HepG2 (cell line): Measurements from ENCODE around the gene CPA5. TPM values are rescaled to one million over a fixed set of nuclear protein-coding genes. Genes with fewer than 3 reads are reported as not detected.

Experiments used
- ATAC-seq: fragments of 200-7000 bp; cut with Tn5 transposase; 3 replicates; pipeline ENCODE4 v1.9.1; 2020; ENCODE audit warnings: mild to moderate bottlenecking, moderate library complexity
- BruUV-seq: library from RNA; stranded (reverse); fragments of 400-500 nt; replicated peaks from 2 replicates; lab custom pipeline; 2021; lab: Mats Ljungman, UMichigan
- CTCF ChIA-PET: fragments of 300-600 bp; formaldehyde crosslinking; extraction: SDS; loops from one replicate; lab custom pipeline; 2021; ENCODE audit warnings: low total read pairs, inconsistent platforms, low intra/inter-chr PET ratio; lab: Yijun Ruan, JAX
- POLR2A ChIA-PET: fragments of 350-600 bp; sonication (Branson Sonifier 250); formaldehyde crosslinking; loops from one replicate; lab custom pipeline; 2020; ENCODE audit warnings: antibody characterized with exemption, inconsistent platforms; lab: Yijun Ruan, JAX
- DNase-seq: peaks from one replicate; pipeline ENCODE4 v3.0.0-alpha.2; 2015; ENCODE audit warnings: low spot score
- FAIRE-seq: peaks from 3 replicates; lab custom pipeline; 2011; peaks lifted over from hg19 to GRCh38; lab: Jason Lieb, UNC
- H2AFZ ChIP-seq: one replicate; pipeline ENCODE4 v1.6.1; 2011; ENCODE audit warnings: low read length, inconsistent platforms
- H3K27ac ChIP-seq: fragments of 300-600 bp; 3 replicates; pipeline ENCODE4 v1.8.0; 2011; ENCODE audit warnings: mixed run types, mild to moderate bottlenecking, mixed read lengths, low read length, inconsistent platforms; ENCODE audit not compliant: insufficient read depth; ENCODE audit errors: extremely low read length
- H3K27me3 ChIP-seq, 2 experiments: fragments of 200-600 bp in 1 of 2; 2 replicates in 1 of 2; 3 replicates in 1 of 2; pipeline versions ENCODE4 v1.6.0 to v1.8.0; 2011; ENCODE audit warnings: low read length in 2 of 2, mild to moderate bottlenecking in 2 of 2, moderate library complexity in 2 of 2, inconsistent platforms in 1 of 2; ENCODE audit not compliant: insufficient read depth in 2 of 2, control insufficient read depth in 1 of 2
- H3K36me3 ChIP-seq, 2 experiments: fragments of 200-600 bp in 1 of 2; replicated peaks in 1 of 2; 2 replicates in 1 of 2; 3 replicates in 1 of 2; pipeline versions ENCODE4 v1.5.1 to v1.8.0; 2011; ENCODE audit warnings: low read length in 2 of 2, inconsistent platforms in 1 of 2; ENCODE audit not compliant: insufficient read depth in 2 of 2, control insufficient read depth in 1 of 2
- H3K4me1 ChIP-seq: 2 replicates; pipeline ENCODE4 v1.5.1; 2012; ENCODE audit warnings: low read length, inconsistent platforms; ENCODE audit not compliant: insufficient read depth
- H3K4me2 ChIP-seq: 2 replicates; pipeline ENCODE4 v1.6.0; 2011; ENCODE audit warnings: low read depth, low read length, inconsistent platforms
- H3K4me3 ChIP-seq, 3 experiments: fragments of 200-600 bp in 1 of 3; sonication (generic), shearing (Covaris generic) in 1 of 3; replicated peaks in 1 of 3; 2 replicates each; pipeline ENCODE4 v1.5.1; 2011 to 2016; ENCODE audit warnings: low read length in 3 of 3, inconsistent platforms in 2 of 3, low read depth in 2 of 3, mild to moderate bottlenecking in 2 of 3, control low read depth in 1 of 3, mixed read lengths in 1 of 3; ENCODE audit not compliant: insufficient read depth in 1 of 3
- H3K79me2 ChIP-seq: one replicate; pipeline ENCODE4 v1.6.1; 2011; ENCODE audit warnings: low read length, inconsistent platforms; ENCODE audit not compliant: insufficient read depth
- H3K9ac ChIP-seq: 2 replicates; pipeline ENCODE4 v1.6.0; 2011; ENCODE audit warnings: mild to moderate bottlenecking, low read depth, low read length, inconsistent platforms; ENCODE audit not compliant: insufficient read depth
- H3K9me3 ChIP-seq: 2 replicates; pipeline ENCODE4 v1.5.1; 2012; ENCODE audit warnings: mild to moderate bottlenecking, low read length
- H4K20me1 ChIP-seq: 2 replicates; pipeline ENCODE4 v1.6.0; 2011; ENCODE audit warnings: inconsistent platforms, mild to moderate bottlenecking, low read length, moderate library complexity; ENCODE audit not compliant: insufficient read depth
- CBX2 ChIP-seq, 2 experiments: fragments of 200-600 bp in 1 of 2; sonication (generic); formaldehyde crosslinking in 1 of 2; IDR thresholded peaks; 2 replicates each; pipeline versions ENCODE4 v1.7.0 to v1.8.1; 2018 to 2022; ENCODE audit warnings: low read depth in 2 of 2, low read length in 1 of 2, mild to moderate bottlenecking in 1 of 2, missing genetic modification reagents in 1 of 2
- EED ChIP-seq: sonication (generic); formaldehyde crosslinking; IDR thresholded peaks from 2 replicates; pipeline ENCODE4 v1.5.0; 2020; ENCODE audit warnings: mild to moderate bottlenecking, missing genetic modification reagents
- HOXA3 ChIP-seq: sonication (generic); formaldehyde crosslinking; IDR thresholded peaks from 2 replicates; pipeline ENCODE4 v1.5.0; 2020; ENCODE audit warnings: missing genetic modification reagents
- SKI ChIP-seq: fragments of 450-650 bp; IDR thresholded peaks from one replicate; pipeline ENCODE4 v1.6.1; 2018; ENCODE audit warnings: mild to moderate bottlenecking; ENCODE audit not compliant: partially characterized antibody
- ZBTB1 ChIP-seq: sonication (generic); formaldehyde crosslinking; IDR thresholded peaks from 2 replicates; pipeline ENCODE4 v1.4.0; 2020; ENCODE audit warnings: missing genetic modification reagents, borderline replicate concordance
- ZNF501 ChIP-seq: sonication (generic); formaldehyde crosslinking; IDR thresholded peaks from 2 replicates; pipeline ENCODE4 v1.5.1; 2020; ENCODE audit warnings: mild to moderate bottlenecking, moderate library complexity, missing genetic modification reagents
- WGBS: methylation state at CpG from one replicate; pipeline ENCODE4 v1.1.6; 2017; ENCODE audit warnings: low lambda C conversion rate; 5-methylcytosine and 5-hydroxymethylcytosine counted together
- in situ Hi-C: cut with HindIII; loops from 2 replicates; pipeline ENCODE4 v1.10.0; 2017; ENCODE audit warnings: low pct_unique_long_range_greater_than_20kb; ENCODE audit not compliant: extremely low pct_ligation_motif_present
- intact Hi-C: fragments of 100-400 bp; cut with micrococcal nuclease; formaldehyde crosslinking; loops from one replicate; pipeline ENCODE4 v1.10.0; 2022; ENCODE audit not compliant: unreplicated experiment
- polyA plus RNA-seq, 8 experiments: library from polyadenylated mRNA; depleted of rRNA in 3 of 8; stranded (reverse) in 7 of 8; unstranded in 1 of 8; fragments of >200 nt; fragmentation: Illumina TruSeq in 4 of 8; extraction: Trizol in 4 of 8; gene quantifications; 2 replicates each; pipeline versions ENCODE4 v1.2.1 to v1.2.3, GENCODE V29; 2011 to 2016; ENCODE audit warnings: low read depth in 4 of 8, missing spikeins in 1 of 8, mixed read lengths in 1 of 8; ENCODE audit not compliant: insufficient read depth in 1 of 8
- total RNA-seq, 5 experiments: library from RNA; depleted of rRNA; stranded (reverse); fragments of >200 nt; fragmentation: Illumina TruSeq; extraction: Trizol; gene quantifications; 2 replicates each; pipeline ENCODE4 v1.2.3, GENCODE V29; 2016; ENCODE audit warnings: low read depth in 1 of 5
- TF ChIP-seq, protein P1 (sequence below): sonication (generic); formaldehyde crosslinking; IDR thresholded peaks from 2 replicates; pipeline ENCODE4 v1.4.0; 2020; ENCODE audit warnings: mild to moderate bottlenecking, missing genetic modification reagents
- TF ChIP-seq, protein P2 (sequence below): sonication (generic); formaldehyde crosslinking; IDR thresholded peaks from 2 replicates; pipeline ENCODE4 v1.5.0; 2020; ENCODE audit warnings: mild to moderate bottlenecking, missing genetic modification reagents
- TF ChIP-seq, protein P3 (sequence below): sonication (generic); formaldehyde crosslinking; IDR thresholded peaks from 2 replicates; pipeline ENCODE4 v1.8.0; 2022; ENCODE audit warnings: missing genetic modification reagents, mild to moderate bottlenecking, moderate library complexity, borderline replicate concordance

The CPA5 gene
- total and polyA plus RNA-seq, 2 of the 13 experiments (the other 11 are each of a cell fraction or from before 2014, with no cell fraction given) = 0.48 TPM; not detected in 1

DNA sequence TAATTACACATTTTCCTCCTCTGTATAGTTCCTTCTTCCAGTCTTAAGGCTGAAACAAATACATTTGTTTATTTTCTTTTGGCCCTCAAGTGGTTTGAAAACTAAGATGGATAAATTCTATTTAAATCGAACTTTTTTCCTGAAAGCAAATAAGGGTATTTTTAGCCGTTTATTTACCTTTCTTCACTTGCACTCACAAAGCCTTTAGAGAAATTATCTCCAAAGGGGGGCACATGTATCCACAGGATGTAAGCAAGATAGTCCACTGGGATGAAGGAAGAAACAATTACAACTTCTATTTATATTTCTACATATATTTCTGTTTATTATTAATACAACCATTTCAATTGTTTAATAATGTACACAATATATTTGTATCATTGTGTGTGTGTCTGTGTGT is 41.5 kb upstream of the CPA5 start (continued):
- TF ChIP-seq, protein P1, sequence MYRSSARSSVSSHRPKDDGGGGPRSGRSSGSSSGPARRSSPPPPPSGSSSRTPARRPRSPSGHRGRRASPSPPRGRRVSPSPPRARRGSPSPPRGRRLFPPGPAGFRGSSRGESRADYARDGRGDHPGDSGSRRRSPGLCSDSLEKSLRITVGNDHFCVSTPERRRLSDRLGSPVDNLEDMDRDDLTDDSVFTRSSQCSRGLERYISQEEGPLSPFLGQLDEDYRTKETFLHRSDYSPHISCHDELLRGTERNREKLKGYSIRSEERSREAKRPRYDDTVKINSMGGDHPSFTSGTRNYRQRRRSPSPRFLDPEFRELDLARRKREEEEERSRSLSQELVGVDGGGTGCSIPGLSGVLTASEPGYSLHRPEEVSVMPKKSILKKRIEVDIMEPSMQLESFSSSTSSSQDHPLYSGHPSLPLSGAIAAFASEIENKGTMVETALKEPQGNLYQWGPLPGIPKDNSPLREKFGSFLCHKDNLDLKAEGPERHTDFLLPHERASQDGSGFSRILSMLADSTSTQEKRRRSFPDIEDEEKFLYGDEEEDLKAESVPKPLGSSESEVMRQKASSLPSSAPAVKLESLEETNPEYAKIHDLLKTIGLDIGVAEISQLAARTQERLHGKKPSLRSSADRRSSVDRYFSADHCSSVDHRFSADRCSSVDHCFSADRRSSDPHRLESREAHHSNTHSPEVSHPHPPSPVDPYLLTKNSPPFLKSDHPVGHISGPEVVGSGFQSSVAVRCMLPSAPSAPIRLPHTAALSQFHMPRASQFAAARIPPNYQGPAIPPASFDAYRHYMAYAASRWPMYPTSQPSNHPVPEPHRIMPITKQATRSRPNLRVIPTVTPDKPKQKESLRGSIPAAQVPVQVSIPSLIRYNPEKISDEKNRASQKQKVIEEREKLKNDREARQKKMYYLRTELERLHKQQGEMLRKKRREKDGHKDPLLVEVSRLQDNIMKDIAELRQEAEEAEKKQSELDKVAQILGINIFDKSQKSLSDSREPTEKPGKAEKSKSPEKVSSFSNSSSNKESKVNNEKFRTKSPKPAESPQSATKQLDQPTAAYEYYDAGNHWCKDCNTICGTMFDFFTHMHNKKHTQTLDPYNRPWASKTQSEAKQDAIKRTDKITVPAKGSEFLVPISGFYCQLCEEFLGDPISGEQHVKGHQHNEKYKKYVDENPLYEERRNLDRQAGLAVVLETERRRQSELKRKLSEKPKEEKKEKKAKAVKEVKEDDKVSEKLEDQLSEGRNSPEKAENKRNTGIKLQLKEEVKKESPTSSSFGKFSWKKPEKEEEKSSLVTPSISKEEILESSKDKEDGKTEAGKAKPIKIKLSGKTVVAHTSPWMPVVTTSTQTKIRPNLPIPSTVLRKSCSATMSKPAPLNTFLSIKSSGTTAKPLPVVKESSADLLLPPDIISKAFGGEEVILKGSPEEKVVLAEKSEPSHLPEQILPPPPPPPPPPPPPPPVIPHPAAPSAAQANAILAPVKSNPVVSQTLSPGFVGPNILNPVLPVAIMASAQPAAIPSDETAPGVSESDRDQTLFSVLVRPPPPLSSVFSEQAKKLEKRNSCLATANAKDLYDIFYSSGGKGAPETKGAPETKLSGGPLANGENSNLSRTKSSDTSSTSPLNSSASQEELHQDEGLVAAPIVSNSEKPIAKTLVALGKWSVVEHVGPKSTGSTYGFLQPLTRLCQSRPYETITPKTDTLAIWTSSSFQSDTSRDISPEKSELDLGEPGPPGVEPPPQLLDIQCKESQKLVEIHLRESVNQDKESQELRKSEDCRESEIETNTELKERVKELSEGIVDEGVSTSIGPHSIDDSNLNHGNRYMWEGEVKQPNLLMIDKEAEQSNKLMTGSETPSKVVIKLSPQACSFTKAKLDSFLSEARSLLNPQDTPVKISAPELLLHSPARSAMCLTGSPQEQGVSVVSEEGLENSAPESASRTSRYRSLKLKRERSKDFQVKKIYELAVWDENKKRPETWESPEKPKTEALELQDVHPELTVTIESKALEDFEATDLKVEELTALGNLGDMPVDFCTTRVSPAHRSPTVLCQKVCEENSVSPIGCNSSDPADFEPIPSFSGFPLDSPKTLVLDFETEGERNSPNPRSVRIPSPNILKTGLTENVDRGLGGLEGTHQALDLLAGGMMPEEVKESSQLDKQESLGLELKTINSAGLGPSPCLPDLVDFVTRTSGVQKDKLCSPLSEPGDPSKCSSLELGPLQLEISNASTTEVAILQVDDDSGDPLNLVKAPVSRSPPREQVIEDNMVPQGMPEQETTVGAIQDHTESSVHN (CRISPR knock-in tag) = no peak

DNA sequence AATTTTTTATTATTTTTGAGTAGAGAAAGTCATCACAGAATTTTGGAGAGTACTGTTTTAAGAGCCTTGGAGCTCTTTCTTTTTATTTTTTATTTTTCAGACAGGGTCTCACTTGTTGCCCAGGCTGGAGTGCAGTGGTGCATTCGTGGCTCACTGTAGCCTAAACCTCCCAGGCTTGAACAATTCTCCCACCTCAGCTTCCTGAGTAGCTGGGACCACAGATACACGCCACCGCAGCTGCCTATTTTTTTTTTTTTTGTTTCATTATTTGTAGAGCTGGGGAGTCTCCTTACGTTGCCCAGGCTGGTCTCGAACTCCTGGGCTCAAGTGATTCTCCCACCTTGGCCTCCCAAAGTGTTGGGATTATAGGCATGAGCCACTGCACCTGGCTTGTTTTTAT is 41.1 kb upstream of the CPA5 start:
- BruUV-seq = no TSS peak
- ChIA-PET CTCF (no interaction called here), POLR2A (no interaction called here)
- Histone ChIP-seq H3K4me3 (no peak overlapping the region), H3K4me1 (peaks cover 7% of the 10 kb centered on the region), H3K4me2 (no peak overlapping the region), H3K9ac (no peak overlapping the region), H3K9me3 (no peaks in the 10 kb centered on the region), H3K79me2 (no peaks in the 10 kb centered on the region), H3K27me3 (peaks cover 1 to 21% of the 10 kb centered on the region in 2 experiments; a peak in 2 of 5 replicates), H3K36me3 (no peaks in the 10 kb centered on the region), H4K20me1 (no peaks in the 10 kb centered on the region), H3K27ac (no peak overlapping the region), H2AFZ (no peak overlapping the region)
- in situ Hi-C loops (no loop called here), intact Hi-C loops (no loop called here)
- FAIRE-seq (no peak), ATAC-seq (no peak), DNase-seq (no peak)
- WGBS = 35% methylated on average over 5 of the region's 5 CpGs
- TF ChIP-seq HOXA3 (CRISPR knock-in tag) (no peak), ZNF501 (CRISPR knock-in tag) (no peak), SKI (no peak), ZBTB1 (CRISPR knock-in tag) (no peak), CBX2 (IDR thresholded peaks at IDR 0.05; ENCODE audit: low read depth, low read length) (no peak), CBX2 (CRISPR knock-in tag; IDR thresholded peaks at IDR 0.05; ENCODE audit: low read depth) (no peak), EED (CRISPR knock-in tag) (no peak)
- TF ChIP-seq, protein P2, sequence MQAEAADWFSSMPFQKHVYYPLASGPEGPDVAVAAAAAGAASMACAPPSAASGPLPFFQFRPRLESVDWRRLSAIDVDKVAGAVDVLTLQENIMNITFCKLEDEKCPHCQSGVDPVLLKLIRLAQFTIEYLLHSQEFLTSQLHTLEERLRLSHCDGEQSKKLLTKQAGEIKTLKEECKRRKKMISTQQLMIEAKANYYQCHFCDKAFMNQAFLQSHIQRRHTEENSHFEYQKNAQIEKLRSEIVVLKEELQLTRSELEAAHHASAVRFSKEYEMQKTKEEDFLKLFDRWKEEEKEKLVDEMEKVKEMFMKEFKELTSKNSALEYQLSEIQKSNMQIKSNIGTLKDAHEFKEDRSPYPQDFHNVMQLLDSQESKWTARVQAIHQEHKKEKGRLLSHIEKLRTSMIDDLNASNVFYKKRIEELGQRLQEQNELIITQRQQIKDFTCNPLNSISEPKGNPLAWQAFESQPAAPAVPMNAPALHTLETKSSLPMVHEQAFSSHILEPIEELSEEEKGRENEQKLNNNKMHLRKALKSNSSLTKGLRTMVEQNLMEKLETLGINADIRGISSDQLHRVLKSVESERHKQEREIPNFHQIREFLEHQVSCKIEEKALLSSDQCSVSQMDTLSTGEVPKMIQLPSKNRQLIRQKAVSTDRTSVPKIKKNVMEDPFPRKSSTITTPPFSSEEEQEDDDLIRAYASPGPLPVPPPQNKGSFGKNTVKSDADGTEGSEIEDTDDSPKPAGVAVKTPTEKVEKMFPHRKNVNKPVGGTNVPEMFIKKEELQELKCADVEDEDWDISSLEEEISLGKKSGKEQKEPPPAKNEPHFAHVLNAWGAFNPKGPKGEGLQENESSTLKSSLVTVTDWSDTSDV = no peak
- TF ChIP-seq, protein P3, sequence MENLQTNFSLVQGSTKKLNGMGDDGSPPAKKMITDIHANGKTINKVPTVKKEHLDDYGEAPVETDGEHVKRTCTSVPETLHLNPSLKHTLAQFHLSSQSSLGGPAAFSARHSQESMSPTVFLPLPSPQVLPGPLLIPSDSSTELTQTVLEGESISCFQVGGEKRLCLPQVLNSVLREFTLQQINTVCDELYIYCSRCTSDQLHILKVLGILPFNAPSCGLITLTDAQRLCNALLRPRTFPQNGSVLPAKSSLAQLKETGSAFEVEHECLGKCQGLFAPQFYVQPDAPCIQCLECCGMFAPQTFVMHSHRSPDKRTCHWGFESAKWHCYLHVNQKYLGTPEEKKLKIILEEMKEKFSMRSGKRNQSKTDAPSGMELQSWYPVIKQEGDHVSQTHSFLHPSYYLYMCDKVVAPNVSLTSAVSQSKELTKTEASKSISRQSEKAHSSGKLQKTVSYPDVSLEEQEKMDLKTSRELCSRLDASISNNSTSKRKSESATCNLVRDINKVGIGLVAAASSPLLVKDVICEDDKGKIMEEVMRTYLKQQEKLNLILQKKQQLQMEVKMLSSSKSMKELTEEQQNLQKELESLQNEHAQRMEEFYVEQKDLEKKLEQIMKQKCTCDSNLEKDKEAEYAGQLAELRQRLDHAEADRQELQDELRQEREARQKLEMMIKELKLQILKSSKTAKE (CRISPR knock-in tag) = no peak
